Measurements from ENCODE around the gene ZFR.

DNA sequence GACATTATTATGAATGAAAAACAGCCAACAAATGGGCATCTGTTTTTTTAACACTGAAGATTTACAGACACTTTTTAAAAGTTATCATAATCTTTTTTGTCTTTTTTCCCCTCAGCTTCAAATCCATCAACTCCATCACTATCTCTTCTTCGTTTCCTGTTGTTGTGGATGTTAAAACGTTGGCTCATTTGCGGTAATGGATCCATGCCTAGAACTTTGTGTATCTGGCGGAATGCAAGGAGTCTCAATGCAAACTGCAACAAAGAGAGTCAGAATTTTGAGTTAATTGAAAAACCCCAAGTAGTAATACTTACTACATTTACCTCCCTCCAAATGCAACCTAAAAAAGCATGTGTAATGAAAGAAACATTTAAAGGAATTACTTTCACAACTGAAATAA lies 88.9 kb downstream of the ZFR start:
- TF ChIP-seq EZH2 (IDR thresholded peaks at IDR 0.05): no peak
- TF ChIP-seq, protein P1, sequence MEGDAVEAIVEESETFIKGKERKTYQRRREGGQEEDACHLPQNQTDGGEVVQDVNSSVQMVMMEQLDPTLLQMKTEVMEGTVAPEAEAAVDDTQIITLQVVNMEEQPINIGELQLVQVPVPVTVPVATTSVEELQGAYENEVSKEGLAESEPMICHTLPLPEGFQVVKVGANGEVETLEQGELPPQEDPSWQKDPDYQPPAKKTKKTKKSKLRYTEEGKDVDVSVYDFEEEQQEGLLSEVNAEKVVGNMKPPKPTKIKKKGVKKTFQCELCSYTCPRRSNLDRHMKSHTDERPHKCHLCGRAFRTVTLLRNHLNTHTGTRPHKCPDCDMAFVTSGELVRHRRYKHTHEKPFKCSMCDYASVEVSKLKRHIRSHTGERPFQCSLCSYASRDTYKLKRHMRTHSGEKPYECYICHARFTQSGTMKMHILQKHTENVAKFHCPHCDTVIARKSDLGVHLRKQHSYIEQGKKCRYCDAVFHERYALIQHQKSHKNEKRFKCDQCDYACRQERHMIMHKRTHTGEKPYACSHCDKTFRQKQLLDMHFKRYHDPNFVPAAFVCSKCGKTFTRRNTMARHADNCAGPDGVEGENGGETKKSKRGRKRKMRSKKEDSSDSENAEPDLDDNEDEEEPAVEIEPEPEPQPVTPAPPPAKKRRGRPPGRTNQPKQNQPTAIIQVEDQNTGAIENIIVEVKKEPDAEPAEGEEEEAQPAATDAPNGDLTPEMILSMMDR (IDR thresholded peaks at IDR 0.05): no peak
- TF ChIP-seq EZH2phosphoT487 (IDR thresholded peaks at IDR 0.05): no peak

Measured in neural progenitor cell (in vitro differentiated cells).